ENCODE data around the gene KIAA0825. TPM values are rescaled to one million over a fixed set of nuclear protein-coding genes. Genes with fewer than 3 reads are reported as not detected.

Gene KIAA0825
- total RNA-seq, 2 donors from 2014 or later, result 4.1 to 4.3 TPM

- no peak overlapping the region for H3K4me3 ChIP-seq
- no peaks in the 10 kb centered on the region for H3K4me1 ChIP-seq (ENCODE audit: control insufficient read depth in 1 of 2, low read depth in 2 of 2)
- H3K27ac ChIP-seq, result no peak overlapping the region
- H3K36me3 ChIP-seq, result no peaks in the 10 kb centered on the region
- TF ChIP-seq CTCF (IDR thresholded peaks at IDR 0.05), result no peak
- no peak for DNase-seq (ENCODE audit: low spot score)
- ATAC-seq (ENCODE audit: insufficient number of reproducible peaks, low FRiP score, low read depth), result no peak
- H3K9me3 ChIP-seq, result no peaks in the 10 kb centered on the region
- no peaks in the 10 kb centered on the region for H3K27me3 ChIP-seq (replicated peaks; ENCODE audit: insufficient read depth)
Observed at GRCh38 chr5:94304146-94304545, 314.3 kb downstream of the KIAA0825 start.

DNA sequence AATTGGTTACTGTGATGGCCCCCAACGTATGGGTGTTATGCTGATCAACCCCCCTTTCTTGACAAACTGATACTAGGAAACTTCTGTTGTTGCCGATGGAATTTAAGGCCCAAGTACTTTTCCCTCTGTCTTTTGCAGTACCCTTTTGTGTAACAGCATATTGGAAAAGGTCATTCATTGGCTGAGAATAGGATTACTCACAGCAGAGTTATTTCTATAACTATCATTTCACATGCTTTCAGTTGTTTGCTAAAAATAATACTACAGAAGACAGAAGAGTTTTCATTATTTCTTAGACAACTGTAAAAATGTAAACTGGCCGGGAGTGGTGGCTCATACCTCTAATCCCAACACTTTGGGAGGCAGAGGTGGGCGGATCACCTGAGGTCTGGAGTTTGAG lies 329.5 kb downstream of the KIAA0825 start:
- ATAC-seq (ENCODE audit: insufficient number of reproducible peaks, low FRiP score, low read depth) (no peak), DNase-seq (ENCODE audit: low spot score) (no peak)
- TF ChIP-seq CTCF (IDR thresholded peaks at IDR 0.05), result no peak
- Histone ChIP-seq H3K27ac (no peak overlapping the region), H3K9me3 (peaks cover 4% of the 10 kb centered on the region), H3K4me1 (ENCODE audit: control insufficient read depth in 1 of 2, low read depth in 2 of 2) (peaks cover 4 to 6% of the 10 kb centered on the region in 2 donors), H3K36me3 (no peaks in the 10 kb centered on the region), H3K4me3 (no peak overlapping the region), H3K27me3 (replicated peaks; ENCODE audit: insufficient read depth) (no peaks in the 10 kb centered on the region)

DNA sequence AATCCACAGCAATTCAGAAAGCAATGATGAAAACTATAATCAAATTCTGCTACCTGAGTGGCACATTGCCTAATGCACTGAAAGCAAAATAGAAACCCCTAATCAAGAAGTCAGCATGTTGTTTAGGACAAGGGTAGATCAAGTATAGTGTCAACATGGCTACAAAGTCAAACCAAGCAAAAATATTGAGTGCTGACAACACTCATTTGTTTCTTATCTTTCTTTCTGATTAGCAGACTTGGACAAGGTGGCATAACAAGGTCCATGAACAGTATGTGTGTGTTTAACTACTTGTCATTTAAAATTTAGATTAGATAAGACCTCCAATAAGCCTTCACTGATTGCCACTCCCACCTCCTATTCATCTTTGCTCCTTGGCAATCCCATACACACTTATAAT lies 332.4 kb downstream of the KIAA0825 start:
- TF ChIP-seq CTCF (IDR thresholded peaks at IDR 0.05), result no peak
- H3K27ac ChIP-seq, result no peak overlapping the region
- DNase-seq (ENCODE audit: low spot score) (no peak), ATAC-seq (ENCODE audit: insufficient number of reproducible peaks, low FRiP score, low read depth) (no peak)
- H3K36me3 ChIP-seq, result no peaks in the 10 kb centered on the region
- H3K4me3 ChIP-seq, result no peak overlapping the region
- H3K4me1 ChIP-seq (ENCODE audit: control insufficient read depth in 1 of 2, low read depth in 2 of 2), result peaks cover 4 to 6% of the 10 kb centered on the region in 2 donors
- H3K9me3 ChIP-seq, result no peaks in the 10 kb centered on the region
- no peaks in the 10 kb centered on the region for H3K27me3 ChIP-seq (replicated peaks; ENCODE audit: insufficient read depth)

DNA sequence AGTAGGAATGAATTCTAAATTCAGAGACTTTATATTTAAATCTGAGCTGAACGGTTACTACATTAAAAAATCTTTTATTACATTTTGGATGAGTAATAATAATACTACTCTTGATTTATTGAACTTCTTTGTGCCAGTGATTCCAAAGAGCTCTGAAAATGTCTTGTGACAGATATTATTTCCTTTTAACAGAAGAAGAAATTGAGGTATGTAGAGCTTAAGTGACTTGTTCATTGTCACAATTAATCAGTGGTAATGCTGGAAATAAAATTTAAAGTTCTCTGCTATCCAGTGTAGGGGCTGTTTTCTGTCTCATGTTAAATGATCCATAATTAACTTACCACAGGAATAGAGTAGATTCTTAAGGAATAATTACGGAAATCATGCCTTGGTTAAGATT lies 335.3 kb downstream of the KIAA0825 start:
- no peak for DNase-seq (ENCODE audit: low spot score)
- Histone ChIP-seq H3K36me3 (no peaks in the 10 kb centered on the region), H3K27ac (no peak overlapping the region), H3K27me3 (replicated peaks; ENCODE audit: insufficient read depth) (no peaks in the 10 kb centered on the region), H3K4me3 (no peak overlapping the region), H3K4me1 (ENCODE audit: control insufficient read depth in 1 of 2, low read depth in 2 of 2) (no peaks in the 10 kb centered on the region), H3K9me3 (no peaks in the 10 kb centered on the region)
- no peak for ATAC-seq (ENCODE audit: insufficient number of reproducible peaks, low FRiP score, low read depth)
- no peak for TF ChIP-seq CTCF (IDR thresholded peaks at IDR 0.05)

DNA sequence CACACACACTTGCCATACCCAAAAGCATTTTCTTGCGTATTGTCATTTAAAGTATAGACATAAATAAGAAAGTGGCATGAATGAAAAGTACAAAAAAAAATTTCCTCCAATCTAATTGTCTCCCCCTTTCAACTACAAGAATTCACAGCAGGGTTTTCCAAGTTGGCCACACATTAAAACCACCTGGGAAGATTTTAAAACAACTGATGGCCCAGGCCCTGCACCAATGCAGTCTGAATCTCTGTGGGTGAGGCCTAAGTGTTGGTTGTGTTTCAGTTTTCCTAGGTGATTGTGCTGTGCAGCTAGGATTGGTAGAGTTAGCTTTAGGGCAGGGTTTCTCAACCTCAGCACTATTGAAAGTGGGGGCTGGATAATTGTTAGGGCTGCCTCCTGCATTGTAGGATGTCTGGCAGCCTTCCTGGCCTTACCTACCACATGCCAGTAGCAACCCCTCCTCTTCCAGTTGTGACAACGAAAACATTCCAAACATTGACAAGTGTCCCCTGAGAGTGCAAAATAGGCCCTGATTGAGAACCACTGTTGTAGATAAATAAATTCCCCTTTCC lies 337.1 kb downstream of the KIAA0825 start:
- no peak overlapping the region for H3K4me3 ChIP-seq
- no peaks in the 10 kb centered on the region for H3K4me1 ChIP-seq (ENCODE audit: control insufficient read depth in 1 of 2, low read depth in 2 of 2)
- no peaks in the 10 kb centered on the region for H3K36me3 ChIP-seq
- TF ChIP-seq CTCF (IDR thresholded peaks at IDR 0.05), result no peak
- no peak for ATAC-seq (ENCODE audit: insufficient number of reproducible peaks, low FRiP score, low read depth)
- no peaks in the 10 kb centered on the region for H3K27me3 ChIP-seq (replicated peaks; ENCODE audit: insufficient read depth)
- H3K27ac ChIP-seq, result no peak overlapping the region
- no peak for DNase-seq (ENCODE audit: low spot score)
- no peaks in the 10 kb centered on the region for H3K9me3 ChIP-seq

Measured in thoracic aorta (tissue), 2 donors.